IMR-90 (cell line): Measurements from ENCODE around the gene COL4A1. TPM values are rescaled to one million over a fixed set of nuclear protein-coding genes. Genes with fewer than 3 reads are reported as not detected.

Experiments
- ATAC-seq: fragments of 200-7000 bp; cut with Tn5 transposase; 2 replicates; pipeline ENCODE4 v1.9.1; 2020; ENCODE audit warnings: low read depth, mild to moderate bottlenecking, moderate library complexity
- BruUV-seq: library from RNA; stranded (reverse); fragments of 400-500 nt; replicated peaks from 2 replicates; lab custom pipeline; 2021; lab: Mats Ljungman, UMichigan
- CTCF ChIA-PET: fragments of 300-600 bp; formaldehyde crosslinking; extraction: SDS; loops from one replicate; lab custom pipeline; 2021; ENCODE audit warnings: antibody characterized with exemption; lab: Yijun Ruan, JAX
- POLR2A ChIA-PET: fragments of 300-600 bp; sonication (Branson Sonifier 250); formaldehyde crosslinking; loops from one replicate; lab custom pipeline; 2022; ENCODE audit warnings: antibody characterized with exemption; ENCODE audit not compliant: unreplicated experiment; lab: Charles Lee
- DNase-seq: peaks from one replicate; pipeline ENCODE4 v3.0.0; 2013
- H2AFZ ChIP-seq: replicated peaks from 2 replicates; pipeline ENCODE3; 2013; ENCODE audit warnings: low read length, mild to moderate bottlenecking; ENCODE audit not compliant: poor library complexity
- H2AK5ac ChIP-seq: 2 replicates; pipeline ENCODE4 v1.6.1; 2013; ENCODE audit warnings: low read depth, low read length, inconsistent platforms
- H2AK9ac ChIP-seq: replicated peaks from 2 replicates; pipeline ENCODE3; 2013; ENCODE audit warnings: mild to moderate bottlenecking, low read depth, low read length, moderate library complexity; ENCODE audit not compliant: poor library complexity
- H2BK120ac ChIP-seq: 2 replicates; pipeline ENCODE4 v1.6.1; 2013; ENCODE audit warnings: low read depth, low read length, inconsistent platforms
- H2BK15ac ChIP-seq: 3 replicates; pipeline ENCODE4 v1.6.1; 2013; ENCODE audit warnings: low read depth, low read length, inconsistent platforms
- H2BK20ac ChIP-seq: 2 replicates; pipeline ENCODE4 v1.6.1; 2013; ENCODE audit warnings: low read depth, mild to moderate bottlenecking, inconsistent platforms, low read length, moderate library complexity
- H2BK5ac ChIP-seq: 2 replicates; pipeline ENCODE4 v1.6.1; 2013; ENCODE audit warnings: mild to moderate bottlenecking, low read depth, low read length, inconsistent platforms; ENCODE audit not compliant: poor library complexity, severe bottlenecking
- H3K14ac ChIP-seq: replicated peaks from 2 replicates; pipeline ENCODE4 v1.6.1; 2013; ENCODE audit warnings: low read depth, low read length, inconsistent platforms
- H3K18ac ChIP-seq: 2 replicates; pipeline ENCODE4 v1.6.1; 2013; ENCODE audit warnings: low read depth, low read length, control low read depth
- H3K23ac ChIP-seq: 2 replicates; pipeline ENCODE4 v1.6.1; 2013; ENCODE audit warnings: low read depth, low read length, inconsistent platforms
- H3K27ac ChIP-seq: 2 replicates; pipeline ENCODE4 v1.5.1; 2013; ENCODE audit warnings: mild to moderate bottlenecking, control low read depth, low read length; ENCODE audit not compliant: insufficient read depth
- H3K27me3 ChIP-seq: 2 replicates; pipeline ENCODE4 v1.6.1; 2013; ENCODE audit warnings: low read length; ENCODE audit not compliant: control insufficient read depth, insufficient read depth
- H3K36me3 ChIP-seq: 2 replicates; pipeline ENCODE4 v1.6.1; 2013; ENCODE audit warnings: low read length, mixed read lengths; ENCODE audit not compliant: control insufficient read depth, insufficient read depth
- H3K4ac ChIP-seq: 2 replicates; pipeline ENCODE4 v1.6.1; 2013; ENCODE audit warnings: low read depth, low read length, inconsistent platforms
- H3K4me1 ChIP-seq: 2 replicates; pipeline ENCODE4 v1.6.1; 2013; ENCODE audit warnings: low read length, mixed read lengths; ENCODE audit not compliant: control insufficient read depth, insufficient read depth
- H3K4me2 ChIP-seq: 2 replicates; pipeline ENCODE4 v1.6.1; 2013; ENCODE audit warnings: low read depth, mild to moderate bottlenecking, control low read depth, low read length, moderate library complexity
- H3K4me3 ChIP-seq: 2 replicates; pipeline ENCODE4 v1.5.1; 2013; ENCODE audit warnings: low read depth, mild to moderate bottlenecking, control low read depth, low read length, moderate library complexity; ENCODE audit not compliant: insufficient read depth
- H3K56ac ChIP-seq: 2 replicates; pipeline ENCODE4 v1.6.1; 2013; ENCODE audit warnings: low read length, inconsistent platforms; ENCODE audit not compliant: insufficient read depth; ENCODE audit errors: extremely low read depth
- H3K79me1 ChIP-seq, 2 experiments: 2 replicates each; pipeline ENCODE4 v1.6.1; 2013; ENCODE audit warnings: low read length in 2 of 2, inconsistent platforms in 1 of 2, low read depth in 1 of 2
- H3K9ac ChIP-seq: 2 replicates; pipeline ENCODE4 v1.6.1; 2013; ENCODE audit warnings: low read depth, low read length, control low read depth
- H3K9me1 ChIP-seq: 2 replicates; pipeline ENCODE4 v1.6.1; 2013; ENCODE audit warnings: low read length, inconsistent platforms; ENCODE audit not compliant: insufficient read depth
- H3K9me3 ChIP-seq: 2 replicates; pipeline ENCODE4 v1.6.1; 2013; ENCODE audit warnings: low read length; ENCODE audit not compliant: control insufficient read depth, insufficient read depth
- H4K20me1 ChIP-seq: 2 replicates; pipeline ENCODE4 v1.6.1; 2013; ENCODE audit warnings: low read length, inconsistent platforms; ENCODE audit not compliant: insufficient read depth
- H4K5ac ChIP-seq: 2 replicates; pipeline ENCODE4 v1.6.1; 2013; ENCODE audit warnings: mild to moderate bottlenecking, low read depth, low read length, control low read depth
- H4K8ac ChIP-seq, 2 experiments: 2 replicates each; pipeline ENCODE4 v1.6.1; 2013; ENCODE audit warnings: low read depth in 2 of 2, low read length in 2 of 2, control low read depth in 1 of 2, inconsistent platforms in 1 of 2
- H4K91ac ChIP-seq: 2 replicates; pipeline ENCODE4 v1.6.1; 2013; ENCODE audit warnings: low read depth, low read length, inconsistent platforms; ENCODE audit not compliant: insufficient read depth
- BHLHE40 ChIP-seq: fragments of 150-350 bp; IDR thresholded peaks from 2 replicates; pipeline ENCODE4 v1.6.1; 2016; ENCODE audit warnings: mild to moderate bottlenecking, low read depth, low read length
- CEBPB ChIP-seq: IDR thresholded peaks from 2 replicates; pipeline ENCODE4 v1.6.1; 2012; ENCODE audit warnings: low read depth, low read length, improper control_type of control experiment
- MXI1 ChIP-seq: IDR thresholded peaks from 2 replicates; pipeline ENCODE4 v1.6.1; 2012; ENCODE audit warnings: low read depth, mild to moderate bottlenecking, low read length, moderate library complexity, borderline replicate concordance
- NFE2L2 ChIP-seq: fragments of 150-350 bp; IDR thresholded peaks from 2 replicates; pipeline ENCODE4 v1.6.1; 2016; ENCODE audit warnings: low read depth, mild to moderate bottlenecking, low read length
- POLR2A ChIP-seq: IDR thresholded peaks from 2 replicates; pipeline ENCODE4 v1.6.1; 2012; ENCODE audit warnings: mild to moderate bottlenecking, low read depth, low read length
- RFX5 ChIP-seq: IDR thresholded peaks from 2 replicates; pipeline ENCODE4 v1.8.0; 2012; ENCODE audit warnings: low read depth, mild to moderate bottlenecking, low read length, moderate library complexity
- WGBS, 2 experiments: methylation state at CpG; one replicate each; pipeline versions ENCODE4 v1.1.5 to v1.1.7; 2013; ENCODE audit warnings: missing lambda C conversion rate in 2 of 2; ENCODE audit not compliant: insufficient read length in 1 of 2; ENCODE audit errors: extremely low coverage in 2 of 2; 5-methylcytosine and 5-hydroxymethylcytosine counted together
- dilution Hi-C: fragments of 300-500 bp; cut with HindIII; formaldehyde crosslinking; loops from one replicate; pipeline ENCODE4 v1.14.3; 2018; ENCODE audit warnings: low sequenced_read_pairs; ENCODE audit not compliant: unreplicated experiment
- in situ Hi-C: fragments of 300-500 bp; cut with MboI; formaldehyde crosslinking; loops from 3 replicates; pipeline ENCODE4 v1.14.3; 2019; ENCODE audit warnings: low sequenced_read_pairs, inconsistent platforms, mixed read lengths
- intact Hi-C: fragments of 100-400 bp; cut with micrococcal nuclease; formaldehyde crosslinking; loops from 2 replicates; pipeline ENCODE4 v1.10.0; 2022
- polyA plus RNA-seq, 3 experiments: library from polyadenylated mRNA; depleted of rRNA; stranded (reverse); fragments of >200 nt; gene quantifications; 2 replicates each; pipeline ENCODE4 v1.2.3, GENCODE V29; 2012; ENCODE audit warnings: low replicate concordance in 1 of 3
- total RNA-seq: library from RNA; depleted of rRNA; stranded (reverse); fragments of >200 nt; gene quantifications from 2 replicates; pipeline ENCODE4 v1.2.3, GENCODE V29; 2012
- TF ChIP-seq, protein P1 (sequence below): fragments of 150-350 bp; IDR thresholded peaks from 2 replicates; pipeline ENCODE4 v1.6.1; 2017; ENCODE audit warnings: mild to moderate bottlenecking, antibody characterized with exemption, low read length, low read depth
- TF ChIP-seq, protein P2 (sequence below): conservative IDR thresholded peaks from 2 replicates; pipeline ENCODE4 v1.5.1; 2012; ENCODE audit warnings: mild to moderate bottlenecking, low read depth, low read length, improper control_type of control experiment
- TF ChIP-seq, protein P3 (sequence below): fragments of 150-350 bp; IDR thresholded peaks from 2 replicates; pipeline ENCODE4 v1.6.1; 2016; ENCODE audit warnings: low read depth, mild to moderate bottlenecking, low read length, moderate library complexity, borderline replicate concordance

The COL4A1 gene
- total and polyA plus RNA-seq, 2 of the 4 experiments (the other 2 are of a cell fraction): 230 to 337 TPM

DNA sequence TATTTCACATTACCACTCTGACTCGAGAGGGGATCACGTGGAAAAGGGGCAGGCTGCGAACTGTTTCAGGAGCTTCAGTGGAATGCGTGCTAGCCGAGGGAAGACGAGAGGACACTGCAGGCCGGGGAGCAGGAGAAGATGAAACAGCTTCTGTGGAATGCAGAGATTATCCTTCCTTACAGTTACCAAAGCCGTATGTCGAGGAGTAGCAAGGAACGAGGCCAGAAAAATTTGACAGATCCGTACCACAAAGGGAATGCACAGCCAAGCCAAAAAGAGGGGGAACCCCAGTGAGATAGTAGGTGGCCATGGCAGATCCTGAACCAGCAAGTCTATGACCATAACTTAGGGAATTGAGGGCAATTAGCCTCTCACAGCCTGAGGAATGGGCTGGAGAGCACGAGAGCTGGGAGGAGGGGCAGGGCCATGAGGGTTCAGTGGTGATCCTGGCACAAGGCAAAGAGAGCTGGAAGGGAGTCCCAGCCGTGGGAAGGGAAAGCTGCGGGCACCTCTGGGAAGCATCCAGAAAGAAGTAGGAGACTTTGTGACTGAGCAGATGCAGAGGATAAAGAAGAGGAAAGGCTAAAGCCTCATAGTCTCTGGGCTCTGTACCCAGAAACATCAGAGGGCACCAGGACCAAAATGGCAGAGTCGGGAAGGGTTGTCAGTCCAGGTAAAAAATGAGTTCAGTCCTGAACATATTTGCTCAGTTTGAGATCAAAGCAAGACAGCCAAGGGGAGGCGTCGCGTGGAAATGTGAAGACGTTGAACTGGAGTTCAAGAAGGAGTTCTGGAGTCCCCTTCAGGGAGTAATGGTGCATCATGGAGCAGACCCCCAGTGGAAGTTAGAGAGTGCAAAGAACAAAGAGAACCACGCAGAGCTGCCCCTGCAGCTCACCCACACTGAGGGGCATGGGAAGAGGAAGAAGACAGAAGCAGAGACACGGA, 5.1 kb downstream of the COL4A1 start:
- Histone ChIP-seq H2BK15ac (peak overlapping the region; percentile 35; the same call in 2 of the 3 replicates), H3K36me3 (peaks cover 24% of the 10 kb centered on the region), H4K91ac (peak overlapping the region; percentile 71), H3K4ac (peak overlapping the region; percentile 85), H2BK5ac (peak overlapping the region; percentile 72), H3K4me2 (peak overlapping the region; percentile 51), H2AK9ac (peak overlapping the region; percentile 21), H4K8ac (peak overlapping the region; percentile 4 to 44; a peak in 3 of 4 replicates), H2AK5ac (peak overlapping the region; percentile 93), H2BK20ac (peak overlapping the region; percentile 13; the same call in 1 of the 2 replicates), H3K9ac (peak overlapping the region; percentile 10; the same call in 1 of the 2 replicates), H3K4me3 (no peak overlapping the region), H3K9me3 (no peaks in the 10 kb centered on the region), H3K27ac (peak overlapping the region; percentile 72), H3K23ac (peak overlapping the region; percentile 66), H4K20me1 (peaks cover 91% of the 10 kb centered on the region), H3K18ac (peak overlapping the region; percentile 26), H3K79me1 (peaks cover 13 to 74% of the 10 kb centered on the region in 2 experiments; a peak in 3 of 4 replicates), H3K56ac (peak overlapping the region; percentile 42), H2BK120ac (peak overlapping the region; percentile 73), H3K14ac (peak overlapping the region; percentile 53; the same call in 1 of the 2 replicates), H2AFZ (peak overlapping the region; percentile 75), H4K5ac (0 out of 2 replicates have a peak overlapping the region, but pooled peaks have one; percentile 13), H3K27me3 (no peaks in the 10 kb centered on the region), H3K4me1 (peaks cover 34% of the 10 kb centered on the region), H3K9me1 (peaks cover 39% of the 10 kb centered on the region)
- in situ Hi-C loops (no loop called here), dilution Hi-C loops (no loop called here), intact Hi-C loops (loop anchor here (1.0 kb wide), 1 partner anchor 80 kb away; no protein-coding TSS in a partner anchor)
- ChIA-PET CTCF (interaction anchor here (1.0 to 1.8 kb wide), 6 partner anchors 11 to 142 kb away, joined by 3 to 5 read pairs (median 3); no protein-coding TSS in a partner anchor), POLR2A (interaction anchor here (1.2 kb wide), 1 partner anchor 47 kb away, joined by 3 read pairs; no protein-coding TSS in a partner anchor)
- ATAC-seq (peak; percentile 72), DNase-seq (peak; percentile 90)
- TF ChIP-seq MXI1 (no peak; the same call in 1 of the 2 replicates), BHLHE40 (0 out of 2 replicates have a peak, but pooled peaks have one; percentile 14), RFX5 (no peak), POLR2A (peak; percentile 15), NFE2L2 (no peak), CEBPB (peak; percentile 32; the same call in 1 of the 2 replicates)
- TF ChIP-seq, protein P1, sequence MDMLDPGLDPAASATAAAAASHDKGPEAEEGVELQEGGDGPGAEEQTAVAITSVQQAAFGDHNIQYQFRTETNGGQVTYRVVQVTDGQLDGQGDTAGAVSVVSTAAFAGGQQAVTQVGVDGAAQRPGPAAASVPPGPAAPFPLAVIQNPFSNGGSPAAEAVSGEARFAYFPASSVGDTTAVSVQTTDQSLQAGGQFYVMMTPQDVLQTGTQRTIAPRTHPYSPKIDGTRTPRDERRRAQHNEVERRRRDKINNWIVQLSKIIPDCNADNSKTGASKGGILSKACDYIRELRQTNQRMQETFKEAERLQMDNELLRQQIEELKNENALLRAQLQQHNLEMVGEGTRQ: peak; percentile 67
- TF ChIP-seq, protein P2, sequence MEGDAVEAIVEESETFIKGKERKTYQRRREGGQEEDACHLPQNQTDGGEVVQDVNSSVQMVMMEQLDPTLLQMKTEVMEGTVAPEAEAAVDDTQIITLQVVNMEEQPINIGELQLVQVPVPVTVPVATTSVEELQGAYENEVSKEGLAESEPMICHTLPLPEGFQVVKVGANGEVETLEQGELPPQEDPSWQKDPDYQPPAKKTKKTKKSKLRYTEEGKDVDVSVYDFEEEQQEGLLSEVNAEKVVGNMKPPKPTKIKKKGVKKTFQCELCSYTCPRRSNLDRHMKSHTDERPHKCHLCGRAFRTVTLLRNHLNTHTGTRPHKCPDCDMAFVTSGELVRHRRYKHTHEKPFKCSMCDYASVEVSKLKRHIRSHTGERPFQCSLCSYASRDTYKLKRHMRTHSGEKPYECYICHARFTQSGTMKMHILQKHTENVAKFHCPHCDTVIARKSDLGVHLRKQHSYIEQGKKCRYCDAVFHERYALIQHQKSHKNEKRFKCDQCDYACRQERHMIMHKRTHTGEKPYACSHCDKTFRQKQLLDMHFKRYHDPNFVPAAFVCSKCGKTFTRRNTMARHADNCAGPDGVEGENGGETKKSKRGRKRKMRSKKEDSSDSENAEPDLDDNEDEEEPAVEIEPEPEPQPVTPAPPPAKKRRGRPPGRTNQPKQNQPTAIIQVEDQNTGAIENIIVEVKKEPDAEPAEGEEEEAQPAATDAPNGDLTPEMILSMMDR: no peak
- TF ChIP-seq, protein P3, sequence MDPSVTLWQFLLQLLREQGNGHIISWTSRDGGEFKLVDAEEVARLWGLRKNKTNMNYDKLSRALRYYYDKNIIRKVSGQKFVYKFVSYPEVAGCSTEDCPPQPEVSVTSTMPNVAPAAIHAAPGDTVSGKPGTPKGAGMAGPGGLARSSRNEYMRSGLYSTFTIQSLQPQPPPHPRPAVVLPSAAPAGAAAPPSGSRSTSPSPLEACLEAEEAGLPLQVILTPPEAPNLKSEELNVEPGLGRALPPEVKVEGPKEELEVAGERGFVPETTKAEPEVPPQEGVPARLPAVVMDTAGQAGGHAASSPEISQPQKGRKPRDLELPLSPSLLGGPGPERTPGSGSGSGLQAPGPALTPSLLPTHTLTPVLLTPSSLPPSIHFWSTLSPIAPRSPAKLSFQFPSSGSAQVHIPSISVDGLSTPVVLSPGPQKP: no peak
- BruUV-seq: no TSS peak
- 40% methylated on average over 4 of the region's 21 CpGs; no CpG with 5 or more reads in 1 of the 2 experiments for WGBS, 2 experiments
